GM18909 (cell line): ENCODE results near the gene TIMM17A.
"Not testable (repeated sequence)": the region's sequence is repeated elsewhere in the genome, so short reads cannot be mapped to it uniquely, and the experiment has no call there.

Experiments used
- ATAC-seq: cut with Tn5 transposase; IDR thresholded peaks from one replicate; pipeline ENCODE4 v1.9.1; 2021; ENCODE audit warnings: mild to moderate bottlenecking; ENCODE audit not compliant: unreplicated experiment, poor library complexity

The TIMM17A gene

DNA sequence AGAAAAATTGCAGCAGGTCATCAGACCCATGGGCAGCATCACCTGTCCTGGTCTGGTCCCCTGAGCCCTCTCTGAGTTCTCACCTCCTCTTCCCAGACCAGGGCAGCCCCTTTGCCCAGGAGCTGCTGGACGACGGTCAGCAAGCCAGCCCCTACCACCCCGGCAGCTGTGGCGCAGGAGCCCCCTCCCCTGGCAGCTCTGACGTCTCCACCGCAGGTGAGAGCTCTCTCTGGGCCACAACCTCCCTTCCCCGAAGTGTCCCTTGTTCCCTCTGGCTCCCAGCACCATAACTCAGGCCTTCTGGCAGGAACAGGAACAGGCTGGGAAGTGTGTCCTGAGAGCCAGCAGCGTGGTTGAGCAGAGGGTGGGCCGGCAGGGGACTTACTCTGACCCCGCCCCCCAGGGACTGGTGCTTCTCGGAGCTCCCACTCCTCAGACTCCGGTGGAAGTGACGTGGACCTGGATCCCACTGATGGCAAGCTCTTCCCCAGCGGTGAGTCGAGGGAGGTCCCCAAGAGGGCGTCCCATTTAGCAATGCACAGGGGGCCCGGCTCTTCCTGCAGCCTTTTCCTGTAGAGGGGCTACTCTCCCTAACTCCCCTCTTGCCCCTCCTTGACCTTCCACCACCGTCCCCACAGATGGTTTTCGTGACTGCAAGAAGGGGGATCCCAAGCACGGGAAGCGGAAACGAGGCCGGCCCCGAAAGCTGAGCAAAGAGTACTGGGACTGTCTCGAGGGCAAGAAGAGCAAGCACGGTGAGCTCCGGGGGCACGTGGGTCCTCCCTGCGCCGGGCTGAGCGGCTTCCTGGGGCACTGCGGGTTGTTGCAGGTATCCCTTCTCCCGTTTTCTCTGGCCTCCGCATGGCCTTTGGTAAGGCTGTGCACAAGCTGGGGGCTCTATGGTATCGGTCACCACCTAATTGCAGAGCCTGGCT is 57.5 kb downstream of the TIMM17A start:
- no peak for ATAC-seq

- ATAC-seq, result no peak
Measured at GRCh38 chr1:202013603-202014002, 58.3 kb downstream of the TIMM17A start.

DNA sequence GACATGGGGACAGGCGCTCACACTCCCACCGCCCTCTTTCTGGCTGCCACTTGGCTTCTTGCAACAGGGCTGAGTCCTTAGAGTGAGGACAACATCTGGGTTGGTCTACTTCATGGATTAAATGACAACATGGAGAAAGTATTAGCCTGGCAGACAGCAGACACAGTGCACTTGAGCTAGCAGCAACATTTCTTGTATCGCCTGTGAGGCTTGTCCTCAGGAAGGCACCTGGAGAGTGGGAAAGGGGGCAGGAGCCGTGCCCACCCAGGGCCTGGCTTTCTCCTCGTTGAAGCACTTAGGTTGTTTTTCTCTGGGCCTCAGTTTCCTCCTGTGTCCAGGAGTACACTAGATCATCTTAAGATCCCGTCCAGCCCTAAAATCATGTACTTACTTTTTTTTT is 58.8 kb downstream of the TIMM17A start:
- no peak for ATAC-seq

GRCh38 chr1:202014915-202015661 is 59.8 kb downstream of the TIMM17A start:
- ATAC-seq, result no peak

DNA sequence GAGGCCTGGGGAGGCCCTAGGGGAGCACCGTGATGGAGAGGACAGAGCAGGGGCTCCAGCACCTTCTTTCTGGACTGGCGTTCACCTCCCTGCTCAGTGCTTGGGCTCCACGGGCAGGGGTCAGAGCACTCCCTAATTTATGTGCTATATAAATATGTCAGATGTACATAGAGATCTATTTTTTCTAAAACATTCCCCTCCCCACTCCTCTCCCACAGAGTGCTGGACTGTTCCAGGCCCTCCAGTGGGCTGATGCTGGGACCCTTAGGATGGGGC is 60.3 kb downstream of the TIMM17A start:
- no peak for ATAC-seq

GRCh38 chr1:202016022-202016810 is 60.9 kb downstream of the TIMM17A start:
- ATAC-seq, result no peak

GRCh38 chr1:202016811-202017748 is 61.8 kb downstream of the TIMM17A start:
- no peak for ATAC-seq

DNA sequence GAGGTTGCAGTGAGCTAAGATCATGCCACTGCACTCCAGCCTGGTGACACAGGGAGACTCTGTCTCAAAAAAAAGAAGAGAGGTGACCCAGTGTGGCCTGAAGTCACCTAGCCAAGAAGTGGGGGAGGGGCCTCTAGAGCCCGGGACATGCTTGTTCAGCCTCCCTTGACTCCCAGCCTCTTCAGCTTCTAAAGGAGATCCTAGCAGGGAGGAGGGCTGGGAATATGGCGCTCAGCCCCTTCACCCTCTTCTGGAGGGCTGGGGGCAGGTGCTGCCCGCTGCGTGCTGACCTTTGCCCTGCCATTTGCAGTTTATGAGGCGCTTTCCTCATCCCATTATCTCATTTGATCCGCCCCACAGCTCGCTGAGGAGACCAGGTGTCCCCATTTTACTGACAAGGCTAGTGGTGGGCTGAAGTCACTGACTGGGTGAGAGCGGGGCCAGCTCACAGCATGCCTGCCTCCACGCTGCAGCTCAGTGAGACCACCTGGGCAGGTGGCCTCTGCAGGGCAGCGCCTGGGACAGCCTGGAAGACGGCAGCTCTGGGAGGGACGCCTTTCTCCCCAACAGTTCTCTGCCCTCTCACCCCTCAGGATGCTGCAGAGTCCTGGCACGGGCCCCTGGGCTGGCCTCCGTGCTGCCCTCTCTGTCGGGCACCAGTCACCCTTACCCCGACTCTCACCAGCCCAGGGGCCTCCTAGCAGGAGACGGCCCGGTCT is 62.6 kb downstream of the TIMM17A start:
- ATAC-seq, result no peak

GRCh38 chr1:202018468-202019234 is 63.3 kb downstream of the TIMM17A start:
- ATAC-seq, result no peak

DNA sequence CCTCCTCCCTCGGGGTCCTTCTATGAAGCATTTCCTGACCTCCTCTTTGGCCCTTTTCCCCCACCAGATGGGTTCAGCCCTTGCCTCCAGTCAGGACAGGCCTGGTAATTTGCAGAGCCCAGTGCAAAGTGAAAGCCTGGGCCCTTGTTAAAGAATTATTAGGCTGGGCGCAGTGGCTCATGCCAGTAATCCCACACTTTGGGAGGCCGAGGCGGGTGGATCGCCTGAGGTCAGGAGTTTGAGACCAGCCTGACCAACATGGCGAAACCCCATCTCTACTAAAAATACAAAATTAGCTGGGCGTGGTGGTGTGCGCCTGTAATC is 63.9 kb downstream of the TIMM17A start:
- not testable (repeated sequence) for ATAC-seq
